K562 (cell line): Measurements from ENCODE around the gene PARP9. TPM values are rescaled to one million over a fixed set of nuclear protein-coding genes. Genes with fewer than 3 reads are reported as not detected.

Experiments used
- ATAC-seq: fragments of 200-7000 bp; cut with Tn5 transposase; 3 replicates; pipeline ENCODE4 v1.9.1; 2020; ENCODE audit warnings: moderate library complexity
- BruUV-seq: library from RNA; stranded (reverse); fragments of 400-500 nt; replicated peaks from 2 replicates; lab custom pipeline; 2021; lab: Mats Ljungman, UMichigan
- CTCF ChIA-PET: fragments of 300-600 bp; formaldehyde crosslinking; extraction: SDS; loops from one replicate; lab custom pipeline; 2021; ENCODE audit warnings: low intra/inter-chr PET ratio; lab: Yijun Ruan, JAX
- POLR2A ChIA-PET: fragments of 300-600, 350-650 bp; sonication (Branson Sonifier 250); formaldehyde crosslinking; extraction: SDS; loops from one replicate; lab custom pipeline; 2021; ENCODE audit warnings: antibody characterized with exemption, inconsistent platforms; lab: Yijun Ruan, JAX
- DNase-seq, 4 experiments: peaks; one replicate each; pipeline versions ENCODE4 v3.0.0 to v3.0.0-alpha.2; 2011 to 2018; ENCODE audit warnings: low spot score in 3 of 4, mixed read lengths in 3 of 4; ENCODE audit errors: extremely low read depth in 1 of 4
- FAIRE-seq: peaks from 2 replicates; lab custom pipeline; 2011; peaks lifted over from hg19 to GRCh38; lab: Jason Lieb, UNC
- H2AFZ ChIP-seq: 2 replicates; pipeline ENCODE4 v1.6.0; 2011; ENCODE audit warnings: low read depth, low read length, control low read depth, inconsistent platforms
- H3K27ac ChIP-seq: fragments of 200-600 bp; 3 replicates; pipeline ENCODE4 v1.8.0; 2011; ENCODE audit warnings: low read depth, mild to moderate bottlenecking, control low read depth, inconsistent platforms, low read length, moderate library complexity, mixed read lengths; ENCODE audit errors: extremely low read depth
- H3K27me3 ChIP-seq, 2 experiments: fragments of 300-600 bp in 1 of 2; 2 replicates in 1 of 2; 3 replicates in 1 of 2; pipeline versions ENCODE4 v1.6.0 to v1.8.0; 2011; ENCODE audit warnings: inconsistent platforms in 2 of 2, low read length in 2 of 2, mild to moderate bottlenecking in 1 of 2, mixed read lengths in 1 of 2, moderate library complexity in 1 of 2; ENCODE audit not compliant: control insufficient read depth in 2 of 2, insufficient read depth in 2 of 2
- H3K36me3 ChIP-seq: fragments of 300-600 bp; 3 replicates; pipeline ENCODE4 v1.8.0; 2011; ENCODE audit warnings: mild to moderate bottlenecking, low read length, inconsistent platforms; ENCODE audit not compliant: control insufficient read depth, insufficient read depth
- H3K4me1 ChIP-seq, 2 experiments: fragments of 200-600 bp in 1 of 2; replicated peaks in 1 of 2; 2 replicates in 1 of 2; 3 replicates in 1 of 2; pipeline versions ENCODE4 v1.5.1 to v1.8.0; 2011; ENCODE audit warnings: inconsistent platforms in 2 of 2, low read length in 2 of 2, mild to moderate bottlenecking in 1 of 2, mixed read lengths in 1 of 2, moderate library complexity in 1 of 2; ENCODE audit not compliant: control insufficient read depth in 2 of 2, insufficient read depth in 2 of 2
- H3K4me2 ChIP-seq: 2 replicates; pipeline ENCODE4 v1.6.1; 2011; ENCODE audit warnings: low read length, control low read depth, inconsistent platforms, mixed read lengths; ENCODE audit not compliant: insufficient read depth
- H3K4me3 ChIP-seq: fragments of 200-600 bp; sonication (generic), shearing (Covaris generic); 2 replicates; pipeline ENCODE4 v1.5.1; 2016; ENCODE audit warnings: control low read depth, inconsistent platforms
- H3K79me2 ChIP-seq: fragments of 200-600 bp; 3 replicates; pipeline ENCODE4 v1.8.0; 2011; ENCODE audit warnings: low read length, inconsistent platforms; ENCODE audit not compliant: control insufficient read depth, insufficient read depth
- H3K9ac ChIP-seq, 2 experiments: 2 replicates each; pipeline versions ENCODE4 v1.6.0 to v1.6.1; 2011; ENCODE audit warnings: low read depth in 2 of 2, low read length in 2 of 2, control low read depth in 1 of 2, inconsistent platforms in 1 of 2, mild to moderate bottlenecking in 1 of 2, mixed read lengths in 1 of 2; ENCODE audit not compliant: insufficient read depth in 1 of 2
- H3K9me1 ChIP-seq: one replicate; pipeline ENCODE4 v1.6.0; 2011; ENCODE audit warnings: inconsistent platforms, mild to moderate bottlenecking, low read length, moderate library complexity; ENCODE audit not compliant: control insufficient read depth, insufficient read depth
- H3K9me3 ChIP-seq: replicated peaks from 2 replicates; pipeline ENCODE4 v1.5.1; 2011; ENCODE audit warnings: low read depth, low read length, inconsistent platforms; ENCODE audit not compliant: control insufficient read depth, insufficient read depth
- H4K20me1 ChIP-seq: replicated peaks from 2 replicates; pipeline ENCODE4 v1.6.1; 2011; ENCODE audit warnings: low read length, inconsistent platforms, mixed read lengths; ENCODE audit not compliant: control insufficient read depth, insufficient read depth
- FOXK1 ChIP-seq: sonication (generic); formaldehyde crosslinking; IDR thresholded peaks from 2 replicates; pipeline ENCODE4 v1.8.0; 2022; ENCODE audit warnings: missing genetic modification reagents, mild to moderate bottlenecking, borderline replicate concordance
- MCM5 ChIP-seq: fragments of 450-650 bp; IDR thresholded peaks from 2 replicates; pipeline ENCODE4 v1.6.1; 2016; ENCODE audit warnings: low read depth
- MTA3 ChIP-seq: fragments of 450-650 bp; formaldehyde crosslinking; IDR thresholded peaks from 2 replicates; pipeline ENCODE4 v1.6.1; 2017; ENCODE audit warnings: mild to moderate bottlenecking, borderline replicate concordance
- NR1H2 ChIP-seq: sonication (generic); formaldehyde crosslinking; IDR thresholded peaks from 2 replicates; pipeline ENCODE4 v1.4.0; 2020; ENCODE audit warnings: mild to moderate bottlenecking, missing genetic modification reagents
- PTTG1 ChIP-seq: fragments of 450-650 bp; IDR thresholded peaks from 2 replicates; pipeline ENCODE4 v1.6.1; 2016; ENCODE audit warnings: low read depth, mild to moderate bottlenecking, missing genetic modification characterization, missing compliant biosample characterization
- RBM14 ChIP-seq: fragments of 200-400 bp; formaldehyde crosslinking; IDR thresholded peaks from 2 replicates; pipeline ENCODE4 v1.6.1; 2018; ENCODE audit warnings: low read depth, mild to moderate bottlenecking, low read length, moderate library complexity, borderline replicate concordance; ENCODE audit not compliant: insufficient read depth
- SRF ChIP-seq, 2 experiments: fragments of 250-450, 450-650 bp in 1 of 2; sonication (Bioruptor Pico) in 1 of 2; sonication (generic) in 1 of 2; formaldehyde crosslinking; IDR thresholded peaks; 2 replicates each; pipeline versions ENCODE4 v1.5.0 to v1.5.1; 2020 to 2022; ENCODE audit warnings: mild to moderate bottlenecking in 1 of 2, missing genetic modification reagents in 1 of 2
- TRIM28 ChIP-seq: fragments of 450-650 bp; IDR thresholded peaks from 2 replicates; pipeline ENCODE4 v1.6.1; 2017
- U2AF1 ChIP-seq: fragments of 200-400 bp; formaldehyde crosslinking; optimal IDR thresholded peaks from 2 replicates; pipeline ENCODE3; 2017; ENCODE audit warnings: mild to moderate bottlenecking, low read depth, low read length, moderate library complexity
- ZNF165 ChIP-seq: fragments of 250-450 bp; sonication (Bioruptor Pico); IDR thresholded peaks from 2 replicates; pipeline ENCODE4 v1.4.0; 2020; ENCODE audit warnings: borderline replicate concordance
- WGBS: fragments of 100-300 bp; shearing (Covaris generic); methylation state at CpG from one replicate; pipeline ENCODE4 v1.1.6; 2016; ENCODE audit warnings: low coverage, mixed read lengths; ENCODE audit not compliant: insufficient coverage; ENCODE audit errors: missing lambda C conversion rate; 5-methylcytosine and 5-hydroxymethylcytosine counted together
- in situ Hi-C: fragments of 300-500 bp; cut with MboI; formaldehyde crosslinking; loops from 4 replicates; pipeline ENCODE4 v1.15.0; 2018; ENCODE audit warnings: inconsistent platforms, mixed read lengths
- intact Hi-C: fragments of 100-400 bp; cut with micrococcal nuclease; formaldehyde crosslinking; loops from 2 replicates; pipeline ENCODE4 v1.14.2; 2022
- polyA plus RNA-seq, 8 experiments: library from polyadenylated mRNA; depleted of rRNA in 4 of 8; stranded (reverse) in 5 of 8; unstranded in 3 of 8; fragments of >200 nt; fragmentation: Nextera tagmentation in 2 of 8; fragmentation: Illumina TruSeq in 1 of 8; extraction: Ambion mirVana in 2 of 8; extraction: Trizol in 1 of 8; gene quantifications; 2 replicates each; pipeline versions ENCODE4 v1.2.1 to v1.2.3, GENCODE V29; 2011 to 2014; ENCODE audit warnings: inconsistent platforms in 1 of 8, missing spikeins in 1 of 8
- total RNA-seq, 7 experiments: library from RNA; depleted of rRNA in 6 of 7; stranded (reverse); fragments of >200 nt in 6 of 7; fragmentation: Illumina TruSeq in 2 of 7; extraction: Trizol in 2 of 7; gene quantifications; 2 replicates each; pipeline versions ENCODE4 v1.2.1 to v1.2.3, GENCODE V29; 2011 to 2021; ENCODE audit warnings: low replicate concordance in 1 of 7
- TF ChIP-seq, protein P1 (sequence below): fragments of 450-650 bp; formaldehyde crosslinking; IDR thresholded peaks from 2 replicates; pipeline ENCODE4 v1.4.0; 2022; ENCODE audit warnings: missing genetic modification characterization

Gene PARP9
- total and polyA plus RNA-seq, 9 of the 15 experiments (the other 6 are each of a cell fraction or from before 2014, with no cell fraction given), result 2.1 to 4.8 (median 3.4) TPM

DNA sequence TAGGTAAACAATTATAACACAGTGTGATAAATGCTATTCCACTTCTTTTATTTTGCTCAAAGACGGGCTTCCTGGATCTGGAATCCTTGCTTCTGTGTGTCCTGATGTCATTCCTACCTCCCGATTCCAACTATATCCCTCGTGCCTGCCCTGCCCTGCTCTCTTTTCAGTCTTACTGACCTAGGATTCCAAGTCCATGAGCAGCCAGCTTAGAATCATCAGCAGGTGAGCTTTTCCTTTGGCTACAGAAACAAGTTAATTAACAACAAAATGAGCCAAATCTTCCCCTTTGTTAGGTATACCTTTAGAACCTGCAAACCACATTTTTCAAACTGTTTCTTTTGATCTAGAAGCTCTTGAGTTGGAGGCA lies 27.5 kb downstream of the PARP9 start:
- H3K27ac ChIP-seq, result no peak overlapping the region
- no peaks in the 10 kb centered on the region for H3K79me2 ChIP-seq
- H3K36me3 ChIP-seq, result 0 out of 3 replicates have a peak, but pooled peaks cover 2% of the 10 kb centered on the region
- CTCF ChIA-PET, result no interaction called here
- 37% methylated on average over 3 of the region's 3 CpGs for WGBS
- DNase-seq (no peak), ATAC-seq (no peak), FAIRE-seq (no peak)
- no peaks in the 10 kb centered on the region for H4K20me1 ChIP-seq
- intact Hi-C loops, result no loop called here
- no peak for TF ChIP-seq FOXK1
- no peak for TF ChIP-seq PTTG1 (tag)
- TF ChIP-seq, protein P1, sequence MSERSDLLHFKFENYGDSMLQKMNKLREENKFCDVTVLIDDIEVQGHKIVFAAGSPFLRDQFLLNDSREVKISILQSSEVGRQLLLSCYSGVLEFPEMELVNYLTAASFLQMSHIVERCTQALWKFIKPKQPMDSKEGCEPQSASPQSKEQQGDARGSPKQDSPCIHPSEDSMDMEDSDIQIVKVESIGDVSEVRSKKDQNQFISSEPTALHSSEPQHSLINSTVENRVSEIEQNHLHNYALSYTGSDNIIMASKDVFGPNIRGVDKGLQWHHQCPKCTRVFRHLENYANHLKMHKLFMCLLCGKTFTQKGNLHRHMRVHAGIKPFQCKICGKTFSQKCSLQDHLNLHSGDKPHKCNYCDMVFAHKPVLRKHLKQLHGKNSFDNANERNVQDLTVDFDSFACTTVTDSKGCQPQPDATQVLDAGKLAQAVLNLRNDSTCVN (CRISPR knock-in tag), result no peak
- TF ChIP-seq TRIM28, result no peak
- TF ChIP-seq SRF (CRISPR knock-in tag; IDR thresholded peaks at IDR 0.05), result no peak
- no peak for TF ChIP-seq RBM14
- no peak for TF ChIP-seq MCM5
- TF ChIP-seq U2AF1, result no peak
- no peak for TF ChIP-seq ZNF165 (CRISPR knock-in tag)
- no peak for TF ChIP-seq MTA3
- no peak for TF ChIP-seq NR1H2 (CRISPR knock-in tag)
- no TSS peak for BruUV-seq
- H3K4me2 ChIP-seq, result no peak overlapping the region
- H3K9me1 ChIP-seq, result no peaks in the 10 kb centered on the region
- H3K4me1 ChIP-seq, result no peaks in the 10 kb centered on the region
- no peaks in the 10 kb centered on the region for H3K9me3 ChIP-seq
- H3K27me3 ChIP-seq, result no peaks in the 10 kb centered on the region
- in situ Hi-C loops, result no loop called here
- POLR2A ChIA-PET, result interaction anchor here (0.6 kb wide), 1 partner anchor 58 kb away, joined by 3 read pairs; no protein-coding TSS in a partner anchor
- no peak overlapping the region for H3K9ac ChIP-seq
- H2AFZ ChIP-seq, result no peak overlapping the region
- no peak overlapping the region for H3K4me3 ChIP-seq
